ENCODE measurements around the gene SLC46A2.
A peak's percentile ranks its signal among the peaks of the same experiment; 100 is the strongest.

The SLC46A2 gene

GRCh38 chr9:112890106-112891081, at the start of gene SLC46A2:
Gene SLC46A2, minus strand, starts transcription at chr9:112890876. Its CDS starts 195 bp downstream, at chr9:112890681.
- no peak for DNase-seq (ENCODE audit: low read depth)
- peak within 1 kb of the TSS; percentile 34 for H3K4me3 ChIP-seq (ENCODE audit: control insufficient read depth, low read depth, low read length)
- TF ChIP-seq, protein P1, sequence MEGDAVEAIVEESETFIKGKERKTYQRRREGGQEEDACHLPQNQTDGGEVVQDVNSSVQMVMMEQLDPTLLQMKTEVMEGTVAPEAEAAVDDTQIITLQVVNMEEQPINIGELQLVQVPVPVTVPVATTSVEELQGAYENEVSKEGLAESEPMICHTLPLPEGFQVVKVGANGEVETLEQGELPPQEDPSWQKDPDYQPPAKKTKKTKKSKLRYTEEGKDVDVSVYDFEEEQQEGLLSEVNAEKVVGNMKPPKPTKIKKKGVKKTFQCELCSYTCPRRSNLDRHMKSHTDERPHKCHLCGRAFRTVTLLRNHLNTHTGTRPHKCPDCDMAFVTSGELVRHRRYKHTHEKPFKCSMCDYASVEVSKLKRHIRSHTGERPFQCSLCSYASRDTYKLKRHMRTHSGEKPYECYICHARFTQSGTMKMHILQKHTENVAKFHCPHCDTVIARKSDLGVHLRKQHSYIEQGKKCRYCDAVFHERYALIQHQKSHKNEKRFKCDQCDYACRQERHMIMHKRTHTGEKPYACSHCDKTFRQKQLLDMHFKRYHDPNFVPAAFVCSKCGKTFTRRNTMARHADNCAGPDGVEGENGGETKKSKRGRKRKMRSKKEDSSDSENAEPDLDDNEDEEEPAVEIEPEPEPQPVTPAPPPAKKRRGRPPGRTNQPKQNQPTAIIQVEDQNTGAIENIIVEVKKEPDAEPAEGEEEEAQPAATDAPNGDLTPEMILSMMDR (IDR thresholded peaks at IDR 0.05; ENCODE audit: control insufficient read depth, insufficient read depth, low read depth, low read length, missing control alignments): no peak

DNA sequence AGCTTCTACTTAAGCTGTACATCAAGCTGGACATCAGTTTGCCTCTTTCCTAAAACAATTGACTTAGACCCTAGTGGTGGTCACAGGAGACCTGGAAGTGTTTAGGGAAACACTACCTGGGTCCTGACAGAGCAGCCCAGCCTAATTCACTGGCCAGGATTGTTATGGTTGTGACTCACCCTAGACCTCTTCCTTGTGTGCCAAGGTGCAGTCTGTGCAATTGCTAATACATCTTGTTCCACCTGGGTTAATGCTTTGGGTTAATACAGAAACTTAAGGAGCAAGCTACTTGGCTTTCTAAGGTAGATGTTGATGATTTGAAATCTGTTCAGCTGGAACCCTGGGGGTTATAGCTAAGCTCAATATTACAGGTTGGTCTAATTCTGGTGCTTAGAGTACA, 48.7 kb upstream of the SLC46A2 start:
- H3K4me3 ChIP-seq (ENCODE audit: control insufficient read depth, low read depth, low read length): no peak overlapping the region
- TF ChIP-seq, protein P1 (IDR thresholded peaks at IDR 0.05; ENCODE audit: control insufficient read depth, insufficient read depth, low read depth, low read length, missing control alignments): no peak

DNA sequence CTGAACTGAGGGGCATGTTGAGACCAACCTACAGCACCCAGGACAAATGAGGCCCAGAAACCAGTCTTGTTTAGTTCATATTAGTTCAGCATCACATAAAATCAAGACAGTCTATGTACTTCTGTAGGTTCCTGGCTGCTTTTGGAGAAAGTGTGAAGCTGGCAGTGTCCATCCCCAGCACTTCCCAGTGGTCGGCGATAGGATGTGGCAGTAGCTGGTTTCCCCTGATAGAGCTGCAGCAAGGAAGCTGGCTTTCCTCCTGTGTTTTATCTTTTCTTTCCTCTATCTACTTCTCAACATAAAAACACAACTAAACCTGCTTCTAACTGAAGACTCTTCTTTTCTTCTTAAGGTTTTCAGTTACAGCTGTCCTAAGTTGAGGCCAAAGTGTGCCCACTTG, 43.0 kb upstream of the SLC46A2 start:
- DNase-seq (ENCODE audit: low read depth): no peak
- TF ChIP-seq, protein P1 (IDR thresholded peaks at IDR 0.05; ENCODE audit: control insufficient read depth, insufficient read depth, low read depth, low read length, missing control alignments): no peak
- H3K4me3 ChIP-seq (ENCODE audit: control insufficient read depth, low read depth, low read length): no peak overlapping the region

More for the DNA sequence above, 48.7 kb upstream of the SLC46A2 start:
- DNase-seq (ENCODE audit: low read depth): no peak

DNA sequence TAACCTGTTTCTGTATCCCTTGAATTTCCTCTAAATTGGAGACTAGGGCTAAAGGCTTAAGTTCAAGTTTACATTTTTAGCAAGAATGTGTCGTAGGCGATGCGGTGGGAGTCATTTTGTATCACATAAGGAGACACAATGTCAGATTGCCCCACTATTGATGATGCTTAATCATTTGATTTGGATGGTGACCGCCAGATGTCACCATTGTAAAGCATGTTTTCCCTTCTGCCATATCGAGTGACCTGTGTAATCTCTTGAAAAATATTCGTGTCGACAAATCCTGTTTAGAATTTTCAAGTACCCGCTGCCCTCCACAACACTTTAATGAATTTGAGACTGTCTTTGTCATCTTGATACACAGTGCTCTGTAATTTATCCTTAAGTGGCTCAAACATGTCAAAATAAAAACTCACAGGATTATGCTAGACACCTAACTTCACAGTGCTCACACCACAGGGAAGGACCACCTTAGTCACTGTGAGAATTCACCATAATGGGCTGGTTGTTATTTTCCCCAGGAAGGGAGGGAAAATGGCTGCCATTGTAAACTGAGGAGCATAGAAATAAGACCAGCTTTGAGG, 34.5 kb upstream of the SLC46A2 start:
- TF ChIP-seq, protein P1 (IDR thresholded peaks at IDR 0.05; ENCODE audit: control insufficient read depth, insufficient read depth, low read depth, low read length, missing control alignments): peak; percentile 44
- DNase-seq (ENCODE audit: low read depth): no peak
- H3K4me3 ChIP-seq (ENCODE audit: control insufficient read depth, low read depth, low read length): no peak overlapping the region

DNA sequence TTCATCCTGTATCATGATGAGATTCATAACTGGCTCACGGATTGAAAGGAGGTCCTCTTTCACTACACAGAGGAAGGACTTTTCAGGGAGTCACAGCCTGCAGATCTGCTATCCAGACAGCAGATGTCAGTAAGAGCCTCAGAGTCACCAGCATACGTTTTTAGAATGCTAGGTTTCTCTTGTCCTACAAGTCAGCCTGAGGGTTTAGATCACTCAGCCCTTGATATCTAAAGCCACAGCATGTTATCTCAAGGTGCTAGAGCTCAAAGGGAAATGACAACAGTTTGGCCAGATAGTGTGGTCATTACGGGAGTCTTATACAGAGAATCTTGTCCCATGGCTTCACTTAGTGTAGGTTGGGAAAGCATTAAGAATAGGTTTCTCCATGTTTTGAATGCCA, 30.9 kb upstream of the SLC46A2 start:
- TF ChIP-seq, protein P1 (IDR thresholded peaks at IDR 0.05; ENCODE audit: control insufficient read depth, insufficient read depth, low read depth, low read length, missing control alignments): peak; percentile 72
- H3K4me3 ChIP-seq (ENCODE audit: control insufficient read depth, low read depth, low read length): no peak overlapping the region
- peak; percentile 57 for DNase-seq (ENCODE audit: low read depth)

GRCh38 chr9:112917987-112918362, 27.3 kb upstream of the SLC46A2 start:
- TF ChIP-seq, protein P1 (IDR thresholded peaks at IDR 0.05; ENCODE audit: control insufficient read depth, insufficient read depth, low read depth, low read length, missing control alignments): no peak
- DNase-seq (ENCODE audit: low read depth): no peak
- H3K4me3 ChIP-seq (ENCODE audit: control insufficient read depth, low read depth, low read length): no peak overlapping the region
